Neural cell (in vitro differentiated cells): ENCODE results near the gene ZXDC. TPM values are rescaled to one million over a fixed set of nuclear protein-coding genes. Genes with fewer than 3 reads are reported as not detected.

Experiments used
- H2AFZ ChIP-seq: fragments of 200-600, 300-800 bp; sonication (generic), shearing (Covaris generic); 2 replicates; pipeline ENCODE4 v1.6.0; 2014; ENCODE audit warnings: low read depth, mild to moderate bottlenecking, antibody characterized with exemption, low read length, moderate library complexity
- H3F3A ChIP-seq: fragments of 200-600 bp; shearing (Covaris generic); 2 replicates; pipeline ENCODE4 v1.6.1; 2016; ENCODE audit warnings: mild to moderate bottlenecking, moderate library complexity, mixed read lengths, antibody characterized with exemption, low read length; ENCODE audit not compliant: insufficient read depth, poor library complexity, severe bottlenecking
- H3K27ac ChIP-seq: fragments of 200-600, 300-800 bp; sonication (generic), shearing (Covaris generic); 2 replicates; pipeline ENCODE4 v1.5.1; 2014; ENCODE audit warnings: mild to moderate bottlenecking, low read length, moderate library complexity
- H3K27me3 ChIP-seq: fragments of 300-800, 200-600 bp; sonication (generic), shearing (Covaris generic); 2 replicates; pipeline ENCODE4 v1.6.0; 2014; ENCODE audit warnings: mild to moderate bottlenecking, low read depth, low read length, moderate library complexity; ENCODE audit not compliant: insufficient read depth
- H3K36me3 ChIP-seq: fragments of 300-800, 200-600 bp; sonication (generic), shearing (Covaris generic); 2 replicates; pipeline ENCODE4 v1.5.1; 2014; ENCODE audit warnings: mild to moderate bottlenecking, antibody characterized with exemption, low read length, moderate library complexity; ENCODE audit not compliant: insufficient read depth
- H3K4me2 ChIP-seq: fragments of 300-800, 200-600 bp; sonication (generic), shearing (Covaris generic); 2 replicates; pipeline ENCODE4 v1.6.0; 2014; ENCODE audit warnings: mild to moderate bottlenecking, low read length
- H3K4me3 ChIP-seq: fragments of 300-800, 200-600 bp; sonication (generic), shearing (Covaris generic); 2 replicates; pipeline ENCODE4 v1.5.1; 2014; ENCODE audit warnings: mild to moderate bottlenecking, low read length, moderate library complexity
- H3K79me2 ChIP-seq: fragments of 200-600 bp; shearing (Covaris generic); replicated peaks from 2 replicates; pipeline ENCODE4 v1.6.0; 2014; ENCODE audit warnings: mild to moderate bottlenecking, low read length, moderate library complexity; ENCODE audit not compliant: insufficient read depth
- H3K9ac ChIP-seq: fragments of 300-800, 200-600 bp; sonication (generic), shearing (Covaris generic); 2 replicates; pipeline ENCODE4 v1.6.1; 2016; ENCODE audit warnings: mild to moderate bottlenecking, low read length, mixed read lengths
- H3K9me2 ChIP-seq: fragments of 200-600 bp; shearing (Covaris generic); 2 replicates; pipeline ENCODE4 v1.6.1; 2016; ENCODE audit warnings: mild to moderate bottlenecking, low read length, mixed read lengths; ENCODE audit not compliant: insufficient read depth
- H3K9me3 ChIP-seq: fragments of 200-600, 300-800 bp; sonication (generic), shearing (Covaris generic); 2 replicates; pipeline ENCODE4 v1.6.1; 2016; ENCODE audit warnings: mild to moderate bottlenecking, mixed run types, low read length, moderate library complexity, mixed read lengths
- H4K20me1 ChIP-seq: fragments of 200-600 bp; shearing (Covaris generic); 2 replicates; pipeline ENCODE4 v1.6.1; 2016; ENCODE audit warnings: mild to moderate bottlenecking, mixed run types; ENCODE audit not compliant: insufficient read depth
- CTCF ChIP-seq: fragments of 450-650 bp; IDR thresholded peaks from 2 replicates; pipeline ENCODE4 v1.5.1; 2014; ENCODE audit warnings: antibody characterized with exemption, mild to moderate bottlenecking, moderate library complexity; ENCODE audit not compliant: poor library complexity, severe bottlenecking
- EP300 ChIP-seq: fragments of 450-650 bp; conservative IDR thresholded peaks from 2 replicates; pipeline ENCODE4 v1.6.1; 2014; ENCODE audit warnings: antibody characterized with exemption, mild to moderate bottlenecking, moderate library complexity; ENCODE audit not compliant: poor library complexity, severe bottlenecking
- EZH2 ChIP-seq: fragments of 200-600, 300-800 bp; shearing (Covaris generic), sonication (generic); IDR thresholded peaks from 2 replicates; pipeline ENCODE4 v1.6.1; 2014; ENCODE audit warnings: antibody characterized with exemption, low read length, borderline replicate concordance, mild to moderate bottlenecking; ENCODE audit not compliant: insufficient read depth, poor library complexity, severe bottlenecking
- MXI1 ChIP-seq: fragments of 450-650 bp; conservative IDR thresholded peaks from 2 replicates; pipeline ENCODE4 v1.6.1; 2014; ENCODE audit warnings: antibody characterized with exemption, mild to moderate bottlenecking; ENCODE audit not compliant: poor library complexity, severe bottlenecking
- POLR2AphosphoS5 ChIP-seq: IDR thresholded peaks from 2 replicates; pipeline ENCODE4 v1.6.1; 2012
- RAD21 ChIP-seq: fragments of 450-650 bp; conservative IDR thresholded peaks from 2 replicates; pipeline ENCODE4 v1.6.1; 2014; ENCODE audit warnings: antibody characterized with exemption, mild to moderate bottlenecking, moderate library complexity
- REST ChIP-seq: IDR thresholded peaks from 2 replicates; pipeline ENCODE4 v1.6.1; 2012; ENCODE audit warnings: borderline replicate concordance
- SMC3 ChIP-seq: fragments of 450-650 bp; conservative IDR thresholded peaks from 2 replicates; pipeline ENCODE4 v1.6.1; 2014; ENCODE audit warnings: antibody characterized with exemption, mild to moderate bottlenecking, moderate library complexity; ENCODE audit not compliant: poor library complexity
- TAF1 ChIP-seq: IDR thresholded peaks from 2 replicates; pipeline ENCODE4 v1.6.1; 2012; ENCODE audit warnings: low read depth
- polyA plus RNA-seq: library from polyadenylated mRNA; depleted of rRNA; stranded (reverse); fragments of >200 nt; gene quantifications from 2 replicates; pipeline ENCODE4 v1.2.3, GENCODE V29; 2014

The ZXDC gene
- polyA plus RNA-seq, 1 donor from 2014 or later = 22.2 TPM

GRCh38 chr3:126393563-126393962 lies 82.1 kb downstream of the ZXDC start:
- no peaks in the 10 kb centered on the region for H3K79me2 ChIP-seq
- no peaks in the 10 kb centered on the region for H4K20me1 ChIP-seq
- TF ChIP-seq POLR2AphosphoS5 (no peak), TAF1 (no peak), EP300 (no peak), REST (no peak), CTCF (no peak), RAD21 (no peak), MXI1 (no peak), SMC3 (no peak), EZH2 (no peak)
- H3K36me3 ChIP-seq = no peaks in the 10 kb centered on the region
- H3F3A ChIP-seq = no peaks in the 10 kb centered on the region
- no peak overlapping the region for H3K4me2 ChIP-seq
- no peak overlapping the region for H2AFZ ChIP-seq
- H3K27me3 ChIP-seq = no peaks in the 10 kb centered on the region
- no peaks in the 10 kb centered on the region for H3K9me3 ChIP-seq
- no peaks in the 10 kb centered on the region for H3K9me2 ChIP-seq
- H3K4me3 ChIP-seq = no peak overlapping the region
- H3K9ac ChIP-seq = no peak overlapping the region
- H3K27ac ChIP-seq = no peak overlapping the region

GRCh38 chr3:126392246-126392645 lies 83.4 kb downstream of the ZXDC start:
- Histone ChIP-seq H2AFZ (no peak overlapping the region), H3K9ac (no peak overlapping the region), H3K9me2 (no peaks in the 10 kb centered on the region), H3F3A (no peaks in the 10 kb centered on the region), H3K27me3 (no peaks in the 10 kb centered on the region), H3K79me2 (no peaks in the 10 kb centered on the region), H3K4me3 (no peak overlapping the region), H4K20me1 (no peaks in the 10 kb centered on the region), H3K4me2 (no peak overlapping the region), H3K36me3 (no peaks in the 10 kb centered on the region), H3K27ac (no peak overlapping the region), H3K9me3 (no peaks in the 10 kb centered on the region)
- TF ChIP-seq REST (no peak), RAD21 (no peak)
